Measurements from ENCODE around the gene CCDC112.

DNA sequence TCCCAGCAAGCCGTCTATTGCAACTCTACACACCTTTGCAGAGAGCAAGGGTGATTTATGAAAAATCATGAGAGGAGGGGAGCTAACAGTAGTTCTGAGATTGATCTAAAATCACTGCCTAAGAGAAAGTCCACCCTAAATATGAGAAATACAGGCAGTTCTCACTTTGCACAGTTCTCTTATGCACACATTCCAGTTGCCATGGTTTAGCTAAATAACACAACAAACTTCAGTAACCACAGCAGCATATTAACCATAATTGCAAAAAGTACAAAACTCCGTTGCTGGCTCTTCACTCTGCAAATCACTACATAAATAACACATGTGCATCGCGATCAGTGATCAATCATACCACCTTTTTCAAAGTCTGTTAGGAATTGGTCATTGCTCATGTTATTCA is 64.9 kb downstream of the CCDC112 start:
- TF ChIP-seq, protein P1, sequence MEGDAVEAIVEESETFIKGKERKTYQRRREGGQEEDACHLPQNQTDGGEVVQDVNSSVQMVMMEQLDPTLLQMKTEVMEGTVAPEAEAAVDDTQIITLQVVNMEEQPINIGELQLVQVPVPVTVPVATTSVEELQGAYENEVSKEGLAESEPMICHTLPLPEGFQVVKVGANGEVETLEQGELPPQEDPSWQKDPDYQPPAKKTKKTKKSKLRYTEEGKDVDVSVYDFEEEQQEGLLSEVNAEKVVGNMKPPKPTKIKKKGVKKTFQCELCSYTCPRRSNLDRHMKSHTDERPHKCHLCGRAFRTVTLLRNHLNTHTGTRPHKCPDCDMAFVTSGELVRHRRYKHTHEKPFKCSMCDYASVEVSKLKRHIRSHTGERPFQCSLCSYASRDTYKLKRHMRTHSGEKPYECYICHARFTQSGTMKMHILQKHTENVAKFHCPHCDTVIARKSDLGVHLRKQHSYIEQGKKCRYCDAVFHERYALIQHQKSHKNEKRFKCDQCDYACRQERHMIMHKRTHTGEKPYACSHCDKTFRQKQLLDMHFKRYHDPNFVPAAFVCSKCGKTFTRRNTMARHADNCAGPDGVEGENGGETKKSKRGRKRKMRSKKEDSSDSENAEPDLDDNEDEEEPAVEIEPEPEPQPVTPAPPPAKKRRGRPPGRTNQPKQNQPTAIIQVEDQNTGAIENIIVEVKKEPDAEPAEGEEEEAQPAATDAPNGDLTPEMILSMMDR (IDR thresholded peaks at IDR 0.05), result no peak
- TF ChIP-seq POLR2A (IDR thresholded peaks at IDR 0.05), result no peak

Measured in adrenal gland (tissue), 5 donors.